CD4-positive, alpha-beta T cell (primary cell): ENCODE results near the gene DYNC1LI1. TPM values are rescaled to one million over a fixed set of nuclear protein-coding genes. Genes with fewer than 3 reads are reported as not detected.
A peak's percentile ranks its signal among the peaks of the same experiment; 100 is the strongest.

Source experiments
- ATAC-seq: fragments of 200-7000 bp; cut with Tn5 transposase; one replicate; pipeline ENCODE4 v1.10.0; 2022; ENCODE audit warnings: mild to moderate bottlenecking; ENCODE audit not compliant: poor library complexity
- CTCF ChIA-PET: fragments of 350-600 bp; sonication (Branson Sonifier 250); formaldehyde crosslinking; loops from one replicate; lab custom pipeline; 2021; ENCODE audit warnings: antibody characterized with exemption, inconsistent platforms; lab: Charles Lee
- POLR2A ChIA-PET: fragments of 350-600 bp; sonication (Branson Sonifier 250); formaldehyde crosslinking; loops from one replicate; lab custom pipeline; 2021; ENCODE audit warnings: antibody characterized with exemption, inconsistent platforms; lab: Charles Lee
- DNase-seq, 14 experiments: peaks; one replicate each; pipeline ENCODE4 v3.0.0-alpha.2; 2013 to 2020; ENCODE audit warnings: mixed read lengths in 2 of 14
- H3K27ac ChIP-seq, 2 donors: one replicate each; pipeline versions ENCODE4 v1.5.1 to v1.7.0; 2013; ENCODE audit warnings: low read length in 2 of 2, low read depth in 1 of 2, mild to moderate bottlenecking in 1 of 2
- H3K27me3 ChIP-seq, 2 experiments: 1 replicate in 1 of 2; 2 replicates in 1 of 2; pipeline versions ENCODE4 v1.6.1 to v1.7.0; 2013; ENCODE audit warnings: low read length in 2 of 2, control low read depth in 1 of 2, mild to moderate bottlenecking in 1 of 2, moderate library complexity in 1 of 2; ENCODE audit not compliant: insufficient read depth in 2 of 2, control insufficient read depth in 1 of 2
- H3K36me3 ChIP-seq: one replicate; pipeline ENCODE4 v1.6.1; 2013; ENCODE audit warnings: low read length, control low read depth; ENCODE audit not compliant: insufficient read depth
- H3K4me1 ChIP-seq: one replicate; pipeline ENCODE4 v1.6.1; 2013; ENCODE audit warnings: low read length, control low read depth; ENCODE audit not compliant: insufficient read depth
- H3K4me3 ChIP-seq: one replicate; pipeline ENCODE4 v1.5.1; 2013; ENCODE audit warnings: mild to moderate bottlenecking, low read length, moderate library complexity
- H3K9me3 ChIP-seq, 2 experiments: 1 replicate in 1 of 2; 2 replicates in 1 of 2; pipeline versions ENCODE4 v1.6.1 to v1.7.0; 2013; ENCODE audit warnings: low read length in 2 of 2, mild to moderate bottlenecking in 2 of 2, control low read depth in 1 of 2, moderate library complexity in 1 of 2; ENCODE audit not compliant: control insufficient read depth in 1 of 2, insufficient read depth in 1 of 2
- H3K27ac Mint-ChIP-seq: one replicate; pipeline ENCODE4 v1.8.0; 2020; ENCODE audit warnings: mixed read lengths
- H3K27me3 Mint-ChIP-seq: one replicate; pipeline ENCODE4 v1.8.0; 2021; ENCODE audit warnings: mixed read lengths
- H3K36me3 Mint-ChIP-seq: one replicate; pipeline ENCODE4 v1.8.0; 2021; ENCODE audit warnings: low read depth, mixed read lengths
- H3K4me1 Mint-ChIP-seq: one replicate; pipeline ENCODE4 v1.8.0; 2021; ENCODE audit warnings: low read depth, mixed read lengths
- H3K4me3 Mint-ChIP-seq: one replicate; pipeline ENCODE4 v1.8.0; 2020; ENCODE audit warnings: mild to moderate bottlenecking, mixed read lengths
- H3K9me3 Mint-ChIP-seq: one replicate; pipeline ENCODE4 v1.8.0; 2020; ENCODE audit warnings: mixed read lengths
- intact Hi-C, 2 experiments: fragments of 100-400 bp; cut with DNase I in 1 of 2; cut with micrococcal nuclease in 1 of 2; formaldehyde crosslinking; loops; one replicate each; pipeline versions ENCODE4 v1.15.1 to v1.9.0; 2023 to 2025; cut with DNase I, micrococcal nuclease
- polyA plus RNA-seq, 2 donors: library from polyadenylated mRNA; unstranded; fragments of 120-200 nt; gene quantifications; one replicate each; pipeline ENCODE4 v1.2.1, GENCODE V29; 2013
- total RNA-seq, 174 experiments: library from RNA in 2 of 174; stranded (reverse) in 2 of 174; gene quantifications; one replicate each; pipeline ENCODE4 v1.2.3 and lab custom pipeline; 2021 to 2026
- TF ChIP-seq, protein P1 (sequence below): fragments of 200-600 bp; IDR thresholded peaks from one replicate; pipeline ENCODE4 v1.8.0; 2022; ENCODE audit warnings: antibody characterized with exemption, mild to moderate bottlenecking

The DYNC1LI1 gene
- total RNA-seq (10 to 100 TPM; 28.1 to 28.3 TPM), total RNA-seq (lab: John Stamatoyannopoulos, UW) (34.3 to 119 (median 49.7) reads per million in 172 experiments)
- 26.8 TPM for polyA plus RNA-seq (2013, experiment 1 of 2)
- 31.0 TPM for polyA plus RNA-seq (2013, experiment 2 of 2)

DNA sequence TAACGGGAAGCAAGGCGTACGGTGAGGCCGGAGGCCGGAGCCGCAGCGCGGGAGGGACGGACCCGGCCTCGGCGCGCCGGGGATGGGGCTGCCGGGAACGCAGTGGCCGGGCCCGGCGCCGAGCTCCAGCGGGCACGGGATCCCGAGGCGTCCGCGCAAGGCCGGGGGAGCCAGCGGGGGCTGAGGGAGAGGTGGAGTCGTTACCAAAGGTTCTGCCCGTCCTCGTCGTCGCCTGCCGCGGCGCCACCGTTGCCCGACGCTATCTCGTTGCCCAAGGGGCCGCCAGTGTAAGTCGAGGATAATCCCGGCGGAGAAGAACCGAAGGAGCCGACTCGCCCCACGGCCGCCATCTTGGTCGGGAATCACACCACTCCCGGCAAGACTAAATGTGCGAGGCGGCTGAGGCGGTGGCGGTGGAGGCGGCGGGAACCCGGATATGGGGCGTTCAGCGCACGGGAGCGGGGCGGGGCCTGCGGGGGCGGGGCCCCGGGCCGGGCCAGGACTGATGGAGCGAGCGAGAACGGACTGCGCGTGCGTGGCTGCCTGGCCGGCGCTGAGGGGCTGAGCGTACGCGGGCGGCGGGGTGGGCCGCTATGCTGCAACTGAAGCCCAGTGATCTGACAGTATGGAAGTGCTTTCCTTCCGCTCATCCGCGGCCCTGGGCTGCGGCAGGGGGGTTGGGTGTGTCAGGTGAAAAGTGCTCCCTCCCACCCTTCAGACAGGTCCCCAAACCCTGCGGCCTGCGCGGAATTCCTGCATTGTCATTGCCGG is at the start of gene DYNC1LI1:
Gene DYNC1LI1 (minus strand): TSS at position 438 of the 771 bp plus-strand sequence. CDS start 88 bp downstream, at position 350.
- POLR2A ChIA-PET, result interaction anchor here (0.7 to 2.0 kb wide), 7 partner anchors 9 to 285 kb away, joined by 3 to 12 read pairs (median 4); partner anchors contain the start of gene CMTM6
- Histone ChIP-seq H3K36me3 (peaks cover 3% of the 10 kb centered on the region), H3K27me3 (no peaks in the 10 kb centered on the region), H3K27ac (peak within 1 kb of the TSS; percentile 72), H3K4me1 (peaks cover 20% of the 10 kb centered on the region), H3K9me3 (no peaks in the 10 kb centered on the region), H3K4me3 (peak within 1 kb of the TSS; percentile 76)
- TF ChIP-seq, protein P1, sequence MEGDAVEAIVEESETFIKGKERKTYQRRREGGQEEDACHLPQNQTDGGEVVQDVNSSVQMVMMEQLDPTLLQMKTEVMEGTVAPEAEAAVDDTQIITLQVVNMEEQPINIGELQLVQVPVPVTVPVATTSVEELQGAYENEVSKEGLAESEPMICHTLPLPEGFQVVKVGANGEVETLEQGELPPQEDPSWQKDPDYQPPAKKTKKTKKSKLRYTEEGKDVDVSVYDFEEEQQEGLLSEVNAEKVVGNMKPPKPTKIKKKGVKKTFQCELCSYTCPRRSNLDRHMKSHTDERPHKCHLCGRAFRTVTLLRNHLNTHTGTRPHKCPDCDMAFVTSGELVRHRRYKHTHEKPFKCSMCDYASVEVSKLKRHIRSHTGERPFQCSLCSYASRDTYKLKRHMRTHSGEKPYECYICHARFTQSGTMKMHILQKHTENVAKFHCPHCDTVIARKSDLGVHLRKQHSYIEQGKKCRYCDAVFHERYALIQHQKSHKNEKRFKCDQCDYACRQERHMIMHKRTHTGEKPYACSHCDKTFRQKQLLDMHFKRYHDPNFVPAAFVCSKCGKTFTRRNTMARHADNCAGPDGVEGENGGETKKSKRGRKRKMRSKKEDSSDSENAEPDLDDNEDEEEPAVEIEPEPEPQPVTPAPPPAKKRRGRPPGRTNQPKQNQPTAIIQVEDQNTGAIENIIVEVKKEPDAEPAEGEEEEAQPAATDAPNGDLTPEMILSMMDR, result no peak
- intact Hi-C loops, result loop anchor here (2.0 to 10.0 kb wide), 5 partner anchors 56 to 463 kb away; partner anchors contain the start of gene GPD1L (in 1 of the 2)
- CTCF ChIA-PET, result interaction anchor here (1.6 kb wide), 1 partner anchor 114 kb away, joined by 4 read pairs; the partner anchor contains the start of gene CNOT10
- Mint-ChIP-seq H3K4me3 (peak within 1 kb of the TSS; percentile 94), H3K9me3 (no peaks in the 10 kb centered on the region), H3K36me3 (peaks cover 5% of the 10 kb centered on the region), H3K27ac (peak within 1 kb of the TSS; percentile 74), H3K4me1 (peaks cover 40% of the 10 kb centered on the region), H3K27me3 (no peaks in the 10 kb centered on the region)
- ATAC-seq (peak; percentile 95), DNase-seq (peak; percentile 85 to 97 (median 92))

DNA sequence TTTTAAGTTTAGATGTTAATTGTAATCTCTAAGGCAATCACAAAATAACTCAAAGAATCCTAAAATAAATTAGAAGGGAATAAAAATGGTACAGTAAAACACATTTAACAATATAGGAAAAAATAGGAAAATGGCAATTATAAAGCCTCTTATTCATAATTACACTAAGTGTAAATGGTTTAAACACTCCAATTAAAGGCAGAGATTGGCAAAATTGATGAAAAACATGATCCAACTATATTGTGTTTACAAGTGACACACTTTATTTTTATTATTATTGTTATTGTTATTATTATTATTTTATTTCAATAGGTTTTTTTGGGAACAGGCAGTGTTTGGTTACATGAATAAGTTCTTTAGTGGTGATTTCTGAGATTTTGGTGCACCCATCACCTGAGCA is 48.7 kb upstream of the DYNC1LI1 start:
- Mint-ChIP-seq H3K27me3 (peaks cover 4% of the 10 kb centered on the region), H3K4me1 (no peaks in the 10 kb centered on the region), H3K27ac (no peak overlapping the region), H3K36me3 (no peaks in the 10 kb centered on the region), H3K4me3 (no peak overlapping the region), H3K9me3 (no peaks in the 10 kb centered on the region)
- CTCF ChIA-PET, result no interaction called here
- H3K4me3 ChIP-seq, result no peak overlapping the region
- POLR2A ChIA-PET, result no interaction called here
- TF ChIP-seq, protein P1, result no peak
- H3K36me3 ChIP-seq, result no peaks in the 10 kb centered on the region
- intact Hi-C loops, result no loop called here
- no peaks in the 10 kb centered on the region for H3K9me3 ChIP-seq
- no peak overlapping the region for H3K27ac ChIP-seq
- DNase-seq (no peak), ATAC-seq (no peak)
- no peaks in the 10 kb centered on the region for H3K4me1 ChIP-seq
- no peaks in the 10 kb centered on the region for H3K27me3 ChIP-seq

DNA sequence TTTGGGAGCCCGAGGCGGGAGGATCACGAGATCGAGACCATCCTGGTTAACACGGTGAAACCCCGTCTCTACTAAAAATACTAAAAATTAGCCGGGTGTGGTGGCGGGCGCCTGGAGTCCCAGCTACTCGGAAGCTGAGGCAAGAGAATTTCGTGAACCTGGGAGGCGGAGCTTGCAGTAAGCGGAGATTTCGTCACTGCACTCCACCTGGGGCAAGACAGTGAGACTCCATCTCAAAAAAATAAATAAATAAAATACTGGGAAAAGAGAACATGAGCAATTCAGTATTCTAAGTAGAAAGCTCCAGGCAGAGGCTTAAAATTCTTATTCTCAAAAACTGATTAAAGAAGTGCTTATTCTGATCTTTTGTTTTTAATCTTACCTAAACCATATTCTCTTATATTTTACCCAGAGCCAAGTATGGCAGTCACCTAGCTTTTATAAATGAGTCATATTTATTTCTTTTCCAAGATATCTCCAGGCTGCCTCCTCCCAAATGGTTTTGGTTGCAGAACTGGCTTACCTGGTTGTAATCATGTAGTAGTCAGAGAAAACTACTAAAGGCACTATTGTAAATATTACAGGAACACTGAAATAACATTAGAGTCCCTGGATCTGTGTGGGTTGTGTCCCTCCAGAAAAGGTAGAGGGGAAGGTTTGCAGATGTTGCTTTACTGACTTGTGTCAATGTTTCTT is 45.8 kb upstream of the DYNC1LI1 start:
- Mint-ChIP-seq H3K27ac (no peak overlapping the region), H3K4me3 (no peak overlapping the region), H3K27me3 (peaks cover 16% of the 10 kb centered on the region), H3K9me3 (no peaks in the 10 kb centered on the region), H3K36me3 (no peaks in the 10 kb centered on the region), H3K4me1 (no peaks in the 10 kb centered on the region)
- Histone ChIP-seq H3K36me3 (no peaks in the 10 kb centered on the region), H3K27me3 (no peaks in the 10 kb centered on the region), H3K4me3 (no peak overlapping the region), H3K9me3 (no peaks in the 10 kb centered on the region), H3K27ac (no peak overlapping the region), H3K4me1 (no peaks in the 10 kb centered on the region)
- TF ChIP-seq, protein P1, result no peak
- POLR2A ChIA-PET, result no interaction called here
- ATAC-seq (no peak), DNase-seq (no peak)
- intact Hi-C loops, result no loop called here
- CTCF ChIA-PET, result no interaction called here
